Measurements from ENCODE around the gene JMJD7. TPM values are rescaled to one million over a fixed set of nuclear protein-coding genes. Genes with fewer than 3 reads are reported as not detected.

Gene JMJD7
- total RNA-seq, 4 donors from 2014 or later: 1.9 to 10.9 (median 7.6) TPM

GRCh38 chr15:41780727-41781126 lies 47.2 kb upstream of the JMJD7 start:
- Histone ChIP-seq H3K4me1 (peaks cover 5 to 35% (median 15%) of the 10 kb centered on the region in 4 donors), H3K27me3 (no peaks in the 10 kb centered on the region), H3K4me3 (no peak overlapping the region), H3K9me3 (no peaks in the 10 kb centered on the region), H3K36me3 (no peaks in the 10 kb centered on the region), H3K27ac (peak overlapping the region in 3 of 4 donors; percentile 6 to 63 (median 12))
- TF ChIP-seq EP300 (IDR thresholded peaks at IDR 0.05; ENCODE audit: low read depth): no peak
- no peak for TF ChIP-seq POLR2A (IDR thresholded peaks at IDR 0.05)
- no peak for TF ChIP-seq POLR2AphosphoS5 (IDR thresholded peaks at IDR 0.05)
- no peak for TF ChIP-seq CTCF (IDR thresholded peaks at IDR 0.05)
- no peak for DNase-seq
- in situ Hi-C loops (cut with MboI; ENCODE audit: low pct_ligation_motif_present in 1 of 4, low pct_unique_long_range_greater_than_20kb in 1 of 4, low sequenced_read_pairs in 3 of 4) (no loop called here), intact Hi-C loops (cut with DNase I; ENCODE audit: low total_unique reads) (no loop called here)
- WGBS, 2 donors (ENCODE audit: low coverage in 1 of 2): 32 to 67% methylated on average over 1 of the region's 1 CpG

DNA sequence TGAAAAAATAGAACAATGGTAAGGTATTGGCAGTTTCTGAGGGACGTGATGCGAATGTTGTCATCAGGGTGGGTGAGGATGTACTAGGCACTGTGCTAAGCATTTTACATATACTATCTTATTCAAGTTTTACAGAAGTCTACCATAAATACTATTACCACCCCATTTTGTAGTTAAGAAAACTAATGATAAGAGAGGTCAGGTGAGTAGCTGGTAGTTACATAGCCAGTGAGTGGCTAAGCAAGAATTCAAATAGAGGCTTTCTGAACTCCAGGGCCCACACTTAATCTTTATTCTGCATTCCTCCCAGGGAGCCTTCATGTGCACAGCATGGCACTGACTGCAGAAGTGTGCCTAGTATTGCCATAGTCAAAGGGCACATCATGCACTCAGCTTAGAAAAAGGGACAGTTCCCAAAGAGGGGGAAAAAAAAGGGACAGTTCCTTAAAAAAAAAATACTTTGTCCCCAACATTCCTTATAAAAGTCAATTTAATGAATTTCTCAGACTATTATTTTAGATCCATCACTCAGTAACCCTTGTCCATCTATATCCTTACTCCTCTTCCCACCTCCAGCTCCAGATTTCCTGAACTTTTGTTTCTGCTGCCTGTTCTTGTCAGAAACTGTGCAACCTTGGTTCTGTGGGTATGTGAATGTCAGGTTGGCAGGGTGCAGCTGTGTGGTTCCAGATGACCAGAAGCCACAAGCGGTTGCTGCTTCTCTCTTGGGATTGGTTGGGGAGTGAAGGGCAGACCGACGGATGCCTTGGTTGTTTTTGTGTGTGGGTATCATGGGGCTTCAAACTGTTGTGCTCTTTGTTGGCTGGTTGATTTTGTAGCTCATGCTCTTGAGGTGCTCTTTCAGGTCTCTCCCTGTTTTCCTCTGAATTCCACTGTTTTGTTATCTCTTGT lies 45.3 kb upstream of the JMJD7 start:
- H3K4me3 ChIP-seq: no peak overlapping the region
- DNase-seq: no peak
- in situ Hi-C loops (cut with MboI; ENCODE audit: low pct_ligation_motif_present in 1 of 4, low pct_unique_long_range_greater_than_20kb in 1 of 4, low sequenced_read_pairs in 3 of 4) (no loop called here), intact Hi-C loops (cut with DNase I; ENCODE audit: low total_unique reads) (no loop called here)
- H3K9me3 ChIP-seq: no peaks in the 10 kb centered on the region
- peaks cover 0 to 18% (median 8%) of the 10 kb centered on the region in 4 donors for H3K4me1 ChIP-seq
- TF ChIP-seq CTCF (IDR thresholded peaks at IDR 0.05): no peak
- no peak for TF ChIP-seq POLR2AphosphoS5 (IDR thresholded peaks at IDR 0.05)
- no peak for TF ChIP-seq EP300 (IDR thresholded peaks at IDR 0.05; ENCODE audit: low read depth)
- no peak for TF ChIP-seq POLR2A (IDR thresholded peaks at IDR 0.05)
- H3K36me3 ChIP-seq: no peaks in the 10 kb centered on the region
- H3K27ac ChIP-seq: no peak overlapping the region
- 85 to 93% methylated on average over 3 to 5 of the region's 5 CpGs for WGBS, 2 donors (ENCODE audit: low coverage in 1 of 2)
- no peaks in the 10 kb centered on the region for H3K27me3 ChIP-seq

DNA sequence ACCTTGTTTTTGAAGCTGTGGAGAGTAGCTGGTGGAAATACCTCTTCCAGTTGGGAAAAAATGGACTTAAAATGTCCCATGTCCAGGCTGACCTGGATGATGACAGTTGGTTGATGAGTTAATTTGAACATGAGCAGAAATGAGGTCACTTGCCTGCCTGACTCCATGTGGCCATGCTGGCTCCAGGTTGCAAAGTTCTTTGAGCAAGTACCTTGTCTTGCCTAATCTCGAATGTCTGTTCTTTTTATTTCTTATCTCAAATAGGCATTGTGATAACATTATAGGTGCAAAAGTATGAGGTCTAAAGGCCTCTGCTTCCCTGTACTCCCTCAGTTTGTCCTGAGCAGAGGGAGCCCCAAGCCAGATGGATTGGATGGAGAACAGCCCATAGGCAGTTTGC lies 44.6 kb upstream of the JMJD7 start:
- 93% methylated on average over 1 of the region's 1 CpG; no CpG with 5 or more reads in 1 of the 2 donors for WGBS, 2 donors (ENCODE audit: low coverage in 1 of 2)
- Histone ChIP-seq H3K4me3 (no peak overlapping the region), H3K27ac (no peak overlapping the region), H3K4me1 (peaks cover 0 to 18% (median 6%) of the 10 kb centered on the region in 4 donors), H3K36me3 (no peaks in the 10 kb centered on the region), H3K9me3 (no peaks in the 10 kb centered on the region), H3K27me3 (no peaks in the 10 kb centered on the region)
- in situ Hi-C loops (cut with MboI; ENCODE audit: low pct_ligation_motif_present in 1 of 4, low pct_unique_long_range_greater_than_20kb in 1 of 4, low sequenced_read_pairs in 3 of 4): no loop called here
- no peak for DNase-seq
- intact Hi-C loops (cut with DNase I; ENCODE audit: low total_unique reads): no loop called here
- TF ChIP-seq POLR2A (IDR thresholded peaks at IDR 0.05): no peak

GRCh38 chr15:41788262-41788661 lies 39.6 kb upstream of the JMJD7 start:
- Histone ChIP-seq H3K27ac (no peak overlapping the region), H3K36me3 (no peaks in the 10 kb centered on the region), H3K4me3 (no peak overlapping the region), H3K4me1 (peaks cover 9 to 33% (median 23%) of the 10 kb centered on the region in 4 donors), H3K27me3 (no peaks in the 10 kb centered on the region), H3K9me3 (no peaks in the 10 kb centered on the region)
- in situ Hi-C loops (cut with MboI; ENCODE audit: low pct_ligation_motif_present in 1 of 4, low pct_unique_long_range_greater_than_20kb in 1 of 4, low sequenced_read_pairs in 3 of 4) (no loop called here), intact Hi-C loops (cut with DNase I; ENCODE audit: low total_unique reads) (no loop called here)
- DNase-seq: no peak
- 83% methylated on average over 3 of the region's 3 CpGs; no CpG with 5 or more reads in 1 of the 2 donors for WGBS, 2 donors (ENCODE audit: low coverage in 1 of 2)
- TF ChIP-seq EP300 (IDR thresholded peaks at IDR 0.05; ENCODE audit: low read depth) (no peak), POLR2AphosphoS5 (IDR thresholded peaks at IDR 0.05) (no peak)

DNA sequence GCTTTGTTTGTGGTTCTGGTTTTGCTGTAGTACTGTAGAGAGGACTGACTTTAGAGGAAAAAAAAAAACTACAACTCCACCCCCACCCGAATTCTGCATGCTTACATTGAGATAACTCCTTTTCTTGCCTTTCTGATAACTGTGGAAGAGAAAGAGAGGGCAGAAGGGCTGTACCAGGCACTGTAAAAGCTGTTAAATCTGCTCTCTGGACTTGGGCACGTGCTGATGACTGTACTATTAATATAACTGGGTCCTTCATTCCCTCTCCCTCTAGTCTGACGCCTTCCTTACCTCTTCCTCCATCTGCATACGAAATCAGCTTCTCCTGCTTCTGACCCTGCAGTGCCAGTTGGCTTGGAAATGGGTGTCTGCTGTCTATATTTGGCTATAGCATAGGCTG lies 38.7 kb upstream of the JMJD7 start:
- H3K9me3 ChIP-seq: no peaks in the 10 kb centered on the region
- H3K27me3 ChIP-seq: no peaks in the 10 kb centered on the region
- H3K36me3 ChIP-seq: no peaks in the 10 kb centered on the region
- H3K27ac ChIP-seq: no peak overlapping the region
- in situ Hi-C loops (cut with MboI; ENCODE audit: low pct_ligation_motif_present in 1 of 4, low pct_unique_long_range_greater_than_20kb in 1 of 4, low sequenced_read_pairs in 3 of 4) (no loop called here), intact Hi-C loops (cut with DNase I; ENCODE audit: low total_unique reads) (no loop called here)
- H3K4me1 ChIP-seq: peaks cover 9 to 33% (median 23%) of the 10 kb centered on the region in 4 donors
- no peak overlapping the region for H3K4me3 ChIP-seq
- DNase-seq: no peak
- 43 to 64% methylated on average over 1 to 4 of the region's 4 CpGs for WGBS, 2 donors (ENCODE audit: low coverage in 1 of 2)
- no peak for TF ChIP-seq CTCF (IDR thresholded peaks at IDR 0.05)
- TF ChIP-seq POLR2A (IDR thresholded peaks at IDR 0.05): no peak
- no peak for TF ChIP-seq EP300 (IDR thresholded peaks at IDR 0.05; ENCODE audit: low read depth)
- TF ChIP-seq POLR2AphosphoS5 (IDR thresholded peaks at IDR 0.05): no peak

Data from transverse colon (tissue), 4 donors.